Glutamatergic neuron (in vitro differentiated cells): Measurements from ENCODE around the gene MORN5. TPM values are rescaled to one million over a fixed set of nuclear protein-coding genes. Genes with fewer than 3 reads are reported as not detected.

Experiments
- DNase-seq: peaks from one replicate; pipeline ENCODE4 v3.0.0; 2022
- H3K27ac Mint-ChIP-seq: one replicate; pipeline ENCODE4 v1.8.0; 2020; ENCODE audit warnings: mild to moderate bottlenecking, mixed read lengths, inconsistent platforms; ENCODE audit not compliant: unreplicated experiment
- H3K27me3 Mint-ChIP-seq: one replicate; pipeline ENCODE4 v1.8.0; 2020; ENCODE audit warnings: mild to moderate bottlenecking, moderate library complexity, mixed read lengths, inconsistent platforms; ENCODE audit not compliant: unreplicated experiment
- H3K36me3 Mint-ChIP-seq: one replicate; pipeline ENCODE4 v1.8.0; 2020; ENCODE audit warnings: mild to moderate bottlenecking, mixed read lengths, inconsistent platforms; ENCODE audit not compliant: unreplicated experiment
- H3K4me1 Mint-ChIP-seq: one replicate; pipeline ENCODE4 v1.8.0; 2020; ENCODE audit warnings: mild to moderate bottlenecking, low read depth, mixed read lengths, inconsistent platforms; ENCODE audit not compliant: unreplicated experiment
- H3K4me3 Mint-ChIP-seq: one replicate; pipeline ENCODE4 v1.8.0; 2020; ENCODE audit warnings: mild to moderate bottlenecking, mixed read lengths, inconsistent platforms; ENCODE audit not compliant: unreplicated experiment
- H3K9me3 Mint-ChIP-seq: one replicate; pipeline ENCODE4 v1.8.0; 2020; ENCODE audit warnings: mild to moderate bottlenecking, moderate library complexity, mixed read lengths, inconsistent platforms; ENCODE audit not compliant: unreplicated experiment
- CTCF ChIP-seq: fragments of 200-600 bp; sonication (generic); IDR thresholded peaks from one replicate; pipeline ENCODE4 v1.5.0; 2021; ENCODE audit not compliant: partially characterized antibody, unreplicated experiment
- total RNA-seq: library from RNA; stranded (reverse); fragmentation: NEBNext Ultra II Directional; extraction: Animal tissue kit (Norgen Biotek cat#: 25700); gene quantifications from one replicate; pipeline ENCODE4 v1.2.1, GENCODE V29; 2021; ENCODE audit not compliant: unreplicated experiment

MORN5 gene
- total RNA-seq, 1 donor from 2014 or later = not detected

- H3K4me1 Mint-ChIP-seq = peaks cover 11% of the 10 kb centered on the region
- H3K27ac Mint-ChIP-seq = no peak overlapping the region
- TF ChIP-seq CTCF = no peak
- peaks cover 33% of the 10 kb centered on the region for H3K27me3 Mint-ChIP-seq
- H3K36me3 Mint-ChIP-seq = peaks cover 10% of the 10 kb centered on the region
- H3K9me3 Mint-ChIP-seq = peaks cover 17% of the 10 kb centered on the region
- DNase-seq = no peak
- H3K4me3 Mint-ChIP-seq = peak overlapping the region; percentile 81
These were observed 54.8 kb downstream of the MORN5 start for GRCh38 chr9:122214507-122214906.

GRCh38 chr9:122215663-122216062 lies 56.0 kb downstream of the MORN5 start:
- no peak overlapping the region for H3K4me3 Mint-ChIP-seq
- H3K27me3 Mint-ChIP-seq = peaks cover 41% of the 10 kb centered on the region
- no peak for TF ChIP-seq CTCF
- DNase-seq = no peak
- H3K36me3 Mint-ChIP-seq = peaks cover 10% of the 10 kb centered on the region
- peaks cover 17% of the 10 kb centered on the region for H3K9me3 Mint-ChIP-seq
- peaks cover 18% of the 10 kb centered on the region for H3K4me1 Mint-ChIP-seq
- no peak overlapping the region for H3K27ac Mint-ChIP-seq

GRCh38 chr9:122216138-122216797 lies 56.6 kb downstream of the MORN5 start:
- H3K27me3 Mint-ChIP-seq = peaks cover 42% of the 10 kb centered on the region

GRCh38 chr9:122216798-122217418 lies 57.2 kb downstream of the MORN5 start:
- peaks cover 42% of the 10 kb centered on the region for H3K27me3 Mint-ChIP-seq
- H3K36me3 Mint-ChIP-seq = peaks cover 10% of the 10 kb centered on the region
- H3K4me3 Mint-ChIP-seq = no peak overlapping the region
- no peak overlapping the region for H3K27ac Mint-ChIP-seq
- TF ChIP-seq CTCF = no peak
- H3K9me3 Mint-ChIP-seq = peaks cover 17% of the 10 kb centered on the region
- no peak for DNase-seq
- H3K4me1 Mint-ChIP-seq = peaks cover 18% of the 10 kb centered on the region

More at GRCh38 chr9:122216138-122216797, 56.6 kb downstream of the MORN5 start:
- no peak for DNase-seq
- Mint-ChIP-seq H3K4me1 (peaks cover 18% of the 10 kb centered on the region), H3K4me3 (no peak overlapping the region), H3K27ac (no peak overlapping the region), H3K9me3 (peaks cover 17% of the 10 kb centered on the region), H3K36me3 (peaks cover 10% of the 10 kb centered on the region)
- no peak for TF ChIP-seq CTCF

GRCh38 chr9:122217640-122218039 lies 57.9 kb downstream of the MORN5 start:
- Mint-ChIP-seq H3K4me3 (no peak overlapping the region), H3K27ac (no peak overlapping the region), H3K4me1 (peaks cover 18% of the 10 kb centered on the region), H3K36me3 (peaks cover 10% of the 10 kb centered on the region), H3K9me3 (peaks cover 18% of the 10 kb centered on the region), H3K27me3 (peaks cover 47% of the 10 kb centered on the region)
- TF ChIP-seq CTCF = no peak
- no peak for DNase-seq
